ENCODE results near the gene FBXL7. TPM values are rescaled to one million over a fixed set of nuclear protein-coding genes. Genes with fewer than 3 reads are reported as not detected.
A peak's percentile ranks its signal among the peaks of the same experiment; 100 is the strongest.

The FBXL7 gene
- total and polyA plus RNA-seq, 2 experiments from 2014 or later: 4.5 to 15.2 TPM

DNA sequence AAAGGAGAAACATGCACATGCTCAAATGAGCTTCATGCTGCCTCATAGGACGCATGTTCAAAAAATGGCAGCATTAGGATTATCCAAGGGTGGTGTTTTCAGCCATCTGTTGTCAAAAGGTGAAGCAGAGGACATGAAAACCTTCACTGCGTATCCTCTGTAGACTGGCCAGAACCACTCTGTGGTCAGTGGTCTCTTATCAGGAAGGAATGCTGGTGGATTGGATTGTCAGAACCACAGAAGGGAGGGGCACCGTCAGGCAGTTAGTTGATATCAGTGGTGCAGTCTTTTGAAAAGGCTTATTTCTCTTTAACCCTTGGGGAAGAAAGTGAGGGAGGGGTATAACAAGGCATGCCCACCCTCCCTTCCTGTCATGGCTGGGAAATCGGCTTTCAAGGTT, 100.1 kb downstream of the FBXL7 start:
- H3K4me1 ChIP-seq (ENCODE audit: insufficient read depth): peaks cover 40% of the 10 kb centered on the region
- peaks cover under 1% of the 10 kb centered on the region; the same call in 1 of the 2 replicates for H3K36me3 ChIP-seq (ENCODE audit: insufficient read depth)
- no peaks in the 10 kb centered on the region for H3F3A ChIP-seq (replicated peaks; ENCODE audit: low read depth)
- no peak overlapping the region for H3K4me2 ChIP-seq
- H4K20me1 ChIP-seq (replicated peaks; ENCODE audit: insufficient read depth): no peaks in the 10 kb centered on the region
- ATAC-seq: no peak
- Mint-ChIP-seq H3K36me3 (ENCODE audit: low read depth) (peaks cover 5% of the 10 kb centered on the region; the same call in 2 of the 3 replicates), H3K27ac (0 out of 2 replicates have a peak overlapping the region, but pooled peaks have one; percentile 5), H3K4me1 (peaks cover 30% of the 10 kb centered on the region), H3K4me3 (no peak overlapping the region), H3K9me3 (no peaks in the 10 kb centered on the region), H3K27me3 (ENCODE audit: insufficient read depth, low read depth, poor library complexity) (peaks cover 2% of the 10 kb centered on the region)
- 0 out of 2 replicates have a peak, but pooled peaks cover 3% of the 10 kb centered on the region for H3K9me2 ChIP-seq (ENCODE audit: insufficient read depth)
- no peaks in the 10 kb centered on the region for H3K27me3 ChIP-seq (ENCODE audit: insufficient read depth)
- H3K4me3 ChIP-seq: no peak overlapping the region
- DNase-seq (ENCODE audit: low spot score): no peak
- H3K27ac ChIP-seq (ENCODE audit: low read depth): no peak overlapping the region
- TF ChIP-seq CREB1 (CRISPR knock-in tag; IDR thresholded peaks at IDR 0.05; ENCODE audit: low read depth) (no peak), STAT1 (IDR thresholded peaks at IDR 0.05; ENCODE audit: unreplicated experiment) (no peak), CTCF (conservative IDR thresholded peaks at IDR 0.05; ENCODE audit: low read depth in 2 of 2) (no peak), EZH2phosphoT487 (IDR thresholded peaks at IDR 0.05; ENCODE audit: unreplicated experiment) (no peak), ZNF114 (CRISPR knock-in tag; IDR thresholded peaks at IDR 0.05) (no peak)
- TF ChIP-seq, protein P1, sequence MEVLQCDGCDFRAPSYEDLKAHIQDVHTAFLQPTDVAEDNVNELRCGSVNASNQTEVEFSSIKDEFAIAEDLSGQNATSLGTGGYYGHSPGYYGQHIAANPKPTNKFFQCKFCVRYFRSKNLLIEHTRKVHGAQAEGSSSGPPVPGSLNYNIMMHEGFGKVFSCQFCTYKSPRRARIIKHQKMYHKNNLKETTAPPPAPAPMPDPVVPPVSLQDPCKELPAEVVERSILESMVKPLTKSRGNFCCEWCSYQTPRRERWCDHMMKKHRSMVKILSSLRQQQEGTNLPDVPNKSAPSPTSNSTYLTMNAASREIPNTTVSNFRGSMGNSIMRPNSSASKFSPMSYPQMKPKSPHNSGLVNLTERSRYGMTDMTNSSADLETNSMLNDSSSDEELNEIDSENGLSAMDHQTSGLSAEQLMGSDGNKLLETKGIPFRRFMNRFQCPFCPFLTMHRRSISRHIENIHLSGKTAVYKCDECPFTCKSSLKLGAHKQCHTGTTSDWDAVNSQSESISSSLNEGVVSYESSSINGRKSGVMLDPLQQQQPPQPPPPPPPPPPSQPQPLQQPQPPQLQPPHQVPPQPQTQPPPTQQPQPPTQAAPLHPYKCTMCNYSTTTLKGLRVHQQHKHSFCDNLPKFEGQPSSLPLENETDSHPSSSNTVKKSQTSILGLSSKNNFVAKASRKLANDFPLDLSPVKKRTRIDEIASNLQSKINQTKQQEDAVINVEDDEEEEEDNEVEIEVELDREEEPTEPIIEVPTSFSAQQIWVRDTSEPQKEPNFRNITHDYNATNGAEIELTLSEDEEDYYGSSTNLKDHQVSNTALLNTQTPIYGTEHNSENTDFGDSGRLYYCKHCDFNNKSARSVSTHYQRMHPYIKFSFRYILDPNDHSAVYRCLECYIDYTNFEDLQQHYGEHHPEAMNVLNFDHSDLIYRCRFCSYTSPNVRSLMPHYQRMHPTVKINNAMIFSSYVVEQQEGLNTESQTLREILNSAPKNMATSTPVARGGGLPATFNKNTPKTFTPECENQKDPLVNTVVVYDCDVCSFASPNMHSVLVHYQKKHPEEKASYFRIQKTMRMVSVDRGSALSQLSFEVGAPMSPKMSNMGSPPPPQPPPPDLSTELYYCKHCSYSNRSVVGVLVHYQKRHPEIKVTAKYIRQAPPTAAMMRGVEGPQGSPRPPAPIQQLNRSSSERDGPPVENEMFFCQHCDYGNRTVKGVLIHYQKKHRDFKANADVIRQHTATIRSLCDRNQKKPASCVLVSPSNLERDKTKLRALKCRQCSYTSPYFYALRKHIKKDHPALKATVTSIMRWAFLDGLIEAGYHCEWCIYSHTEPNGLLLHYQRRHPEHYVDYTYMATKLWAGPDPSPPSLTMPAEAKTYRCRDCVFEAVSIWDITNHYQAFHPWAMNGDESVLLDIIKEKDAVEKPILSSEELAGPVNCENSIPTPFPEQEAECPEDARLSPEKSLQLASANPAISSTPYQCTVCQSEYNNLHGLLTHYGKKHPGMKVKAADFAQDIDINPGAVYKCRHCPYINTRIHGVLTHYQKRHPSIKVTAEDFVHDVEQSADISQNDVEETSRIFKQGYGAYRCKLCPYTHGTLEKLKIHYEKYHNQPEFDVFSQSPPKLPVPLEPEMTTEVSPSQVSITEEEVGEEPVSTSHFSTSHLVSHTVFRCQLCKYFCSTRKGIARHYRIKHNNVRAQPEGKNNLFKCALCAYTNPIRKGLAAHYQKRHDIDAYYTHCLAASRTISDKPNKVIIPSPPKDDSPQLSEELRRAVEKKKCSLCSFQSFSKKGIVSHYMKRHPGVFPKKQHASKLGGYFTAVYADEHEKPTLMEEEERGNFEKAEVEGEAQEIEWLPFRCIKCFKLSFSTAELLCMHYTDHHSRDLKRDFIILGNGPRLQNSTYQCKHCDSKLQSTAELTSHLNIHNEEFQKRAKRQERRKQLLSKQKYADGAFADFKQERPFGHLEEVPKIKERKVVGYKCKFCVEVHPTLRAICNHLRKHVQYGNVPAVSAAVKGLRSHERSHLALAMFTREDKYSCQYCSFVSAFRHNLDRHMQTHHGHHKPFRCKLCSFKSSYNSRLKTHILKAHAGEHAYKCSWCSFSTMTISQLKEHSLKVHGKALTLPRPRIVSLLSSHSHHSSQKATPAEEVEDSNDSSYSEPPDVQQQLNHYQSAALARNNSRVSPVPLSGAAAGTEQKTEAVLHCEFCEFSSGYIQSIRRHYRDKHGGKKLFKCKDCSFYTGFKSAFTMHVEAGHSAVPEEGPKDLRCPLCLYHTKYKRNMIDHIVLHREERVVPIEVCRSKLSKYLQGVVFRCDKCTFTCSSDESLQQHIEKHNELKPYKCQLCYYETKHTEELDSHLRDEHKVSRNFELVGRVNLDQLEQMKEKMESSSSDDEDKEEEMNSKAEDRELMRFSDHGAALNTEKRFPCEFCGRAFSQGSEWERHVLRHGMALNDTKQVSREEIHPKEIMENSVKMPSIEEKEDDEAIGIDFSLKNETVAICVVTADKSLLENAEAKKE (CRISPR knock-in tag; IDR thresholded peaks at IDR 0.05): no peak
- TF ChIP-seq, protein P2, sequence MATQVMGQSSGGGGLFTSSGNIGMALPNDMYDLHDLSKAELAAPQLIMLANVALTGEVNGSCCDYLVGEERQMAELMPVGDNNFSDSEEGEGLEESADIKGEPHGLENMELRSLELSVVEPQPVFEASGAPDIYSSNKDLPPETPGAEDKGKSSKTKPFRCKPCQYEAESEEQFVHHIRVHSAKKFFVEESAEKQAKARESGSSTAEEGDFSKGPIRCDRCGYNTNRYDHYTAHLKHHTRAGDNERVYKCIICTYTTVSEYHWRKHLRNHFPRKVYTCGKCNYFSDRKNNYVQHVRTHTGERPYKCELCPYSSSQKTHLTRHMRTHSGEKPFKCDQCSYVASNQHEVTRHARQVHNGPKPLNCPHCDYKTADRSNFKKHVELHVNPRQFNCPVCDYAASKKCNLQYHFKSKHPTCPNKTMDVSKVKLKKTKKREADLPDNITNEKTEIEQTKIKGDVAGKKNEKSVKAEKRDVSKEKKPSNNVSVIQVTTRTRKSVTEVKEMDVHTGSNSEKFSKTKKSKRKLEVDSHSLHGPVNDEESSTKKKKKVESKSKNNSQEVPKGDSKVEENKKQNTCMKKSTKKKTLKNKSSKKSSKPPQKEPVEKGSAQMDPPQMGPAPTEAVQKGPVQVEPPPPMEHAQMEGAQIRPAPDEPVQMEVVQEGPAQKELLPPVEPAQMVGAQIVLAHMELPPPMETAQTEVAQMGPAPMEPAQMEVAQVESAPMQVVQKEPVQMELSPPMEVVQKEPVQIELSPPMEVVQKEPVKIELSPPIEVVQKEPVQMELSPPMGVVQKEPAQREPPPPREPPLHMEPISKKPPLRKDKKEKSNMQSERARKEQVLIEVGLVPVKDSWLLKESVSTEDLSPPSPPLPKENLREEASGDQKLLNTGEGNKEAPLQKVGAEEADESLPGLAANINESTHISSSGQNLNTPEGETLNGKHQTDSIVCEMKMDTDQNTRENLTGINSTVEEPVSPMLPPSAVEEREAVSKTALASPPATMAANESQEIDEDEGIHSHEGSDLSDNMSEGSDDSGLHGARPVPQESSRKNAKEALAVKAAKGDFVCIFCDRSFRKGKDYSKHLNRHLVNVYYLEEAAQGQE (IDR thresholded peaks at IDR 0.05; ENCODE audit: unreplicated experiment): no peak
- H3K79me2 ChIP-seq (replicated peaks; ENCODE audit: insufficient read depth): peaks cover 29% of the 10 kb centered on the region
- no peak overlapping the region for H2AFZ ChIP-seq
